Measurements from ENCODE around the gene PVALEF.

The PVALEF gene

GRCh38 chr17:81123052-81124048 lies 42.0 kb upstream of the PVALEF start:
- Histone ChIP-seq H3K4me3 (replicated peaks; ENCODE audit: low read depth, low read length) (no peak overlapping the region), H3K36me3 (ENCODE audit: control insufficient read depth, insufficient read depth, low read length) (no peaks in the 10 kb centered on the region), H3K27me3 (replicated peaks; ENCODE audit: control insufficient read depth, insufficient read depth, low read length) (no peaks in the 10 kb centered on the region)
- no peak for DNase-seq (ENCODE audit: extremely low read depth, insufficient read length)
- no peak for TF ChIP-seq CTCF (IDR thresholded peaks at IDR 0.05; ENCODE audit: insufficient read depth, low read length, poor library complexity, severe bottlenecking)

- H3K27me3 ChIP-seq (replicated peaks; ENCODE audit: control insufficient read depth, insufficient read depth, low read length) = no peaks in the 10 kb centered on the region
- no peak overlapping the region for H3K4me3 ChIP-seq (replicated peaks; ENCODE audit: low read depth, low read length)
- H3K36me3 ChIP-seq (ENCODE audit: control insufficient read depth, insufficient read depth, low read length) = no peaks in the 10 kb centered on the region
- TF ChIP-seq CTCF (IDR thresholded peaks at IDR 0.05; ENCODE audit: insufficient read depth, low read length, poor library complexity, severe bottlenecking) = no peak
- DNase-seq (ENCODE audit: extremely low read depth, insufficient read length) = no peak
Measured at GRCh38 chr17:81124377-81124776, 40.9 kb upstream of the PVALEF start.

GRCh38 chr17:81125573-81126081 lies 39.7 kb upstream of the PVALEF start:
- TF ChIP-seq CTCF (IDR thresholded peaks at IDR 0.05; ENCODE audit: insufficient read depth, low read length, poor library complexity, severe bottlenecking) = no peak
- DNase-seq (ENCODE audit: extremely low read depth, insufficient read length) = no peak
- no peak overlapping the region for H3K4me3 ChIP-seq (replicated peaks; ENCODE audit: low read depth, low read length)

GRCh38 chr17:81126281-81127132 lies 38.8 kb upstream of the PVALEF start:
- Histone ChIP-seq H3K27me3 (replicated peaks; ENCODE audit: control insufficient read depth, insufficient read depth, low read length) (no peaks in the 10 kb centered on the region), H3K4me3 (replicated peaks; ENCODE audit: low read depth, low read length) (no peak overlapping the region), H3K36me3 (ENCODE audit: control insufficient read depth, insufficient read depth, low read length) (no peaks in the 10 kb centered on the region)
- no peak for TF ChIP-seq CTCF (IDR thresholded peaks at IDR 0.05; ENCODE audit: insufficient read depth, low read length, poor library complexity, severe bottlenecking)
- DNase-seq (ENCODE audit: extremely low read depth, insufficient read length) = no peak

More at GRCh38 chr17:81125573-81126081, 39.7 kb upstream of the PVALEF start:
- H3K27me3 ChIP-seq (replicated peaks; ENCODE audit: control insufficient read depth, insufficient read depth, low read length) = no peaks in the 10 kb centered on the region
- no peaks in the 10 kb centered on the region for H3K36me3 ChIP-seq (ENCODE audit: control insufficient read depth, insufficient read depth, low read length)

- Histone ChIP-seq H3K4me3 (replicated peaks; ENCODE audit: low read depth, low read length) (no peak overlapping the region), H3K27me3 (replicated peaks; ENCODE audit: control insufficient read depth, insufficient read depth, low read length) (no peaks in the 10 kb centered on the region), H3K36me3 (ENCODE audit: control insufficient read depth, insufficient read depth, low read length) (no peaks in the 10 kb centered on the region)
- no peak for TF ChIP-seq CTCF (IDR thresholded peaks at IDR 0.05; ENCODE audit: insufficient read depth, low read length, poor library complexity, severe bottlenecking)
- no peak for DNase-seq (ENCODE audit: extremely low read depth, insufficient read length)
Measured at GRCh38 chr17:81127133-81127455, 38.2 kb upstream of the PVALEF start.

All from GM06990 (cell line).